Measurements from ENCODE around the gene SDK1.

SDK1 gene

DNA sequence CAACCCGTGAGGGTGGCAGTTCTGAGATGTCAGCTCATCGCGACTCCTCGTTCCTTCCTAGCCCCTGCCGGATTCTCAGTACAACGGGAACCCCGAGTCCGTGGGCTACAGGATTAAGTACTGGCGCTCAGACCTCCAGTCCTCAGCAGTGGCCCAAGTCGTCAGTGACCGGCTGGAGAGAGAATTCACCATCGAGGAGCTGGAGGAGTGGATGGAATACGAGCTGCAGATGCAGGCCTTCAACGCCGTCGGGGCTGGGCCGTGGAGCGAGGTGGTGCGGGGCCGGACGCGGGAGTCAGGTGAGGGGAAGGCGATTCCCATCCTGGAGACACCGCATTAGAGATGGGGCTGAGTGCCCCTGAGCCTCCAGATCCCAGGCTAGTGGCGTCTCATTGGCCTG lies 812.9 kb downstream of the SDK1 start:
- DNase-seq (ENCODE audit: low spot score) = no peak
- TF ChIP-seq, protein P1, sequence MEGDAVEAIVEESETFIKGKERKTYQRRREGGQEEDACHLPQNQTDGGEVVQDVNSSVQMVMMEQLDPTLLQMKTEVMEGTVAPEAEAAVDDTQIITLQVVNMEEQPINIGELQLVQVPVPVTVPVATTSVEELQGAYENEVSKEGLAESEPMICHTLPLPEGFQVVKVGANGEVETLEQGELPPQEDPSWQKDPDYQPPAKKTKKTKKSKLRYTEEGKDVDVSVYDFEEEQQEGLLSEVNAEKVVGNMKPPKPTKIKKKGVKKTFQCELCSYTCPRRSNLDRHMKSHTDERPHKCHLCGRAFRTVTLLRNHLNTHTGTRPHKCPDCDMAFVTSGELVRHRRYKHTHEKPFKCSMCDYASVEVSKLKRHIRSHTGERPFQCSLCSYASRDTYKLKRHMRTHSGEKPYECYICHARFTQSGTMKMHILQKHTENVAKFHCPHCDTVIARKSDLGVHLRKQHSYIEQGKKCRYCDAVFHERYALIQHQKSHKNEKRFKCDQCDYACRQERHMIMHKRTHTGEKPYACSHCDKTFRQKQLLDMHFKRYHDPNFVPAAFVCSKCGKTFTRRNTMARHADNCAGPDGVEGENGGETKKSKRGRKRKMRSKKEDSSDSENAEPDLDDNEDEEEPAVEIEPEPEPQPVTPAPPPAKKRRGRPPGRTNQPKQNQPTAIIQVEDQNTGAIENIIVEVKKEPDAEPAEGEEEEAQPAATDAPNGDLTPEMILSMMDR (IDR thresholded peaks at IDR 0.05; ENCODE audit: extremely low read depth, insufficient read depth, missing control alignments) = no peak
- in situ Hi-C loops (cut with MboI; ENCODE audit: low pct_unique_long_range_greater_than_20kb, low sequenced_read_pairs, unreplicated experiment) = no loop called here

DNA sequence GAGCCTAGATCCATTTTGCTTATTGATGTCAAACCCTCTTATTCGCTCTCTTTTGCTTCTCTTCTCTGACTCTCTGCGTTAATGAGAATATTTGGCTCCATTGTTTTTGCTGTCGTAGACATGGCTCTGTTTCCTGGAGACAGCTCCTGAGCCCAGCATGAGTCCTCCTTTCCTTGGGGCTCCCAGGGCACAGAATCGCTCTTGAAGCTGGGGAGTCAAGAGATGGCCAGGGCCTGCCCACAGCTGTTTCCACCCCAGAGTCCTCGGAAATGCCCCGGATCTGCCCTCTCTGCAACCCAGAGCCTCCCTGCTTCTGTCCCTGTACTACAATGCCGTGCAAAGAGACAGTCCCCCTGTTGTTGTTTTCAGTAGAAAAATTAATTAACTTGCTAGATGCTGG lies 814.4 kb downstream of the SDK1 start:
- DNase-seq (ENCODE audit: low spot score) = no peak
- TF ChIP-seq, protein P1 (IDR thresholded peaks at IDR 0.05; ENCODE audit: extremely low read depth, insufficient read depth, missing control alignments) = no peak
- in situ Hi-C loops (cut with MboI; ENCODE audit: low pct_unique_long_range_greater_than_20kb, low sequenced_read_pairs, unreplicated experiment) = no loop called here

DNA sequence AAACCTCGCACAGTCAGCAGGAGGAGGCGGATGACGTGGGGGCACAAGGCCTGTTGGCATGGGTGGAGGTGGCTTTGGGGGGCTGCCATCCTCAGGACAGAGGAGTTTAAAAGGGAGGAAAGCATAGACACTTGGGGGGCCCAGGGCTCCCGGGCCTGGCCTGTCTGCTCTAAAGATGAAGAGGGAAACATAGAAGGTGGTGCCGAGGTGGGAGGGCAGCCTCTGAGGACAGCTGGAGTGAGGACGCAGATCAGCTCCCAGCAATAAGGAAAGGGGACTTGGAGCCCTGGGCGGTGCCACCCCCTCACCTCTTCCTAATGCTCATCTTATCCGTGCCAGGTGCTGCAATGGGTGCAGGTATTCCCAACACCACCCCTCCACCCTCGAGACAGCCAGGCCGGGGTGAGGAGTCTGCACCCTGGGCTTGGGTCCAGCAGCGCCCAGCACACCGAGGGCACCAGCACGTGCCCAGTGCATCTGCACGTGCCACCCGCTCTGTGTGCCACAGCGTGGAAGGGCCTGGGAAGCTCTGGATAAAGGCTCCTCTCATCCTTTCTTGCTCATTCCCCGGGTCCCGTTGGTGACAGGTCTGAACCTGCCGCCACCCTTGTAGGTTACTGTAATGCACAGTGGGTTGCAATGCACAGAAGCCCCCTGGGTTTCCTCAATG lies 815.0 kb downstream of the SDK1 start:
- TF ChIP-seq, protein P1 (IDR thresholded peaks at IDR 0.05; ENCODE audit: extremely low read depth, insufficient read depth, missing control alignments) = no peak
- DNase-seq (ENCODE audit: low spot score) = no peak
- in situ Hi-C loops (cut with MboI; ENCODE audit: low pct_unique_long_range_greater_than_20kb, low sequenced_read_pairs, unreplicated experiment) = no loop called here

DNA sequence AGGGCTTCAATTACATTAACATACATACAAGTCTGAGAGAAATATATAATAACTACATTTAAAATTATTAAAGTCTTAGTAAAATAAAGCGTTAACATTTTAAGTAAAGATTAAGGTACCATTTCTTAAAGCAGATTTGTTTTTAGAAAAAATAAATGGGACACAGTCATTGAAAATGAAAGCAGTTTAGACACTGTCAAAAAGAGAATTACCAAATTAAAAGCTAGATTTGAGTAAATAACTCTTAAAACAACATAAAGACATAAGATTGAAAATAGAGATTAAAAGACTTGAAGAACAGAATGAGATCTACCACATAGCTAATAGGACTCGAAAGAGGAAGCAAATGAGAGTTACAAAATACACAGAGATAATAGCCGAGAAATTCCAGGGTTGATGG lies 818.8 kb downstream of the SDK1 start:
- TF ChIP-seq, protein P1 (IDR thresholded peaks at IDR 0.05; ENCODE audit: extremely low read depth, insufficient read depth, missing control alignments) = no peak
- in situ Hi-C loops (cut with MboI; ENCODE audit: low pct_unique_long_range_greater_than_20kb, low sequenced_read_pairs, unreplicated experiment) = no loop called here
- no peak for DNase-seq (ENCODE audit: low spot score)

DNA sequence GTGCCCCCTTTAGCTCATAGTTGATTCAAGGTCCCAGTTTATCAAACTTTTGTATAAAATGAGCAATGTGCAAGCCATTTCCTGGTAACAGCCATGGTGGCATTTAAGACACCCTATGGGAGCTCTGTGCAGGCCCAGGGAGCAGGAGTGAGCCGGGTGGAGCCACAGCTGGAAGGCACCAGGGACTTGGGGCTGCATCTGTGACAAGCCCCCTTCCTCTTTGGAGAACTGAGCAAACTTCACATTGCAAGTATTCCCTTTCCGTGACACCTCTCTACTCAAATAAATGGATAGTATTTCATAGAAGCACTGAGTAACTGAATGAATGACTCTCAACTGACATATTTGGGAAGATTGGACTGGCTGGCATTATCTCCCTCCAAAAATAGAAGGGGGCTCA lies 822.3 kb downstream of the SDK1 start:
- in situ Hi-C loops (cut with MboI; ENCODE audit: low pct_unique_long_range_greater_than_20kb, low sequenced_read_pairs, unreplicated experiment) = no loop called here
- DNase-seq (ENCODE audit: low spot score) = no peak
- TF ChIP-seq, protein P1 (IDR thresholded peaks at IDR 0.05; ENCODE audit: extremely low read depth, insufficient read depth, missing control alignments) = no peak

DNA sequence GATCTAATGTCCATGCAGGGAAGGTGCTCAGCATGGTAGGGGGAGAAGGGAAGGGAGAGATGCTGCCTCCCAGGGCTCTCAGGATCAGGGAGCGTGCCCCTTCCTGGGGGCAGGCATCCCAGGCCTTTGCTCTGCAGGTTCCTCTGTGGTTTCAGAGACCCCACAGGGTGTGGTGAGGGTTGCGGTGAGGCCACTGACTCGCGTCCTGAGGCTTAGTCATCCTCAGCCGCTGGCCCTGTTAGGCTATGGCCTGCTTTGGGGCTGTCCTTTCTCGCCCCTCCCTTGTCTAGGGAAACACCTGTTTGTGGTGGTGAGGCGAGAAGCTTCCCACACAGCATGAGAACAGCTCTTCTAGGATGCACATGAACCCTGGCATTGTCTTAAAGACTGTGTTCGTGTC lies 822.8 kb downstream of the SDK1 start:
- DNase-seq (ENCODE audit: low spot score) = no peak
- in situ Hi-C loops (cut with MboI; ENCODE audit: low pct_unique_long_range_greater_than_20kb, low sequenced_read_pairs, unreplicated experiment) = no loop called here
- TF ChIP-seq, protein P1 (IDR thresholded peaks at IDR 0.05; ENCODE audit: extremely low read depth, insufficient read depth, missing control alignments) = no peak
